ENCODE measurements around the gene SLC16A1. TPM values are rescaled to one million over a fixed set of nuclear protein-coding genes. Genes with fewer than 3 reads are reported as not detected.
"Not testable (repeated sequence)": the region's sequence is repeated elsewhere in the genome, so short reads cannot be mapped to it uniquely, and the experiment has no call there.

The SLC16A1 gene
- total RNA-seq, 1 donor from 2014 or later: 9.8 TPM

GRCh38 chr1:112985123-112985522 lies 29.1 kb upstream of the SLC16A1 start:
- H3K27me3 ChIP-seq (ENCODE audit: low read depth): no peaks in the 10 kb centered on the region
- peaks cover 18% of the 10 kb centered on the region for H3K4me1 ChIP-seq
- no peaks in the 10 kb centered on the region for H3K36me3 ChIP-seq
- no peak overlapping the region for H3K27ac ChIP-seq
- intact Hi-C loops (cut with DNase I): no loop called here
- H3K4me3 ChIP-seq: no peak overlapping the region
- TF ChIP-seq CTCF (IDR thresholded peaks at IDR 0.05): no peak
- DNase-seq (no peak), ATAC-seq (no peak)
- H3K9me3 ChIP-seq: no peaks in the 10 kb centered on the region

- peaks cover 18% of the 10 kb centered on the region for H3K4me1 ChIP-seq
- no peak for TF ChIP-seq CTCF (IDR thresholded peaks at IDR 0.05)
- intact Hi-C loops (cut with DNase I): no loop called here
- H3K27me3 ChIP-seq (ENCODE audit: low read depth): no peaks in the 10 kb centered on the region
- H3K4me3 ChIP-seq: no peak overlapping the region
- ATAC-seq: no peak
- no peak overlapping the region for H3K27ac ChIP-seq
- DNase-seq: no peak
- H3K9me3 ChIP-seq: no peaks in the 10 kb centered on the region
- no peaks in the 10 kb centered on the region for H3K36me3 ChIP-seq
These were observed 27.6 kb upstream of the SLC16A1 start for GRCh38 chr1:112983537-112984131.

- TF ChIP-seq CTCF (IDR thresholded peaks at IDR 0.05): no peak
- no peak for ATAC-seq
- Histone ChIP-seq H3K4me1 (peaks cover 18% of the 10 kb centered on the region), H3K27me3 (ENCODE audit: low read depth) (no peaks in the 10 kb centered on the region), H3K27ac (no peak overlapping the region), H3K4me3 (no peak overlapping the region), H3K36me3 (no peaks in the 10 kb centered on the region), H3K9me3 (no peaks in the 10 kb centered on the region)
- intact Hi-C loops (cut with DNase I): no loop called here
- DNase-seq: no peak
These were observed 27.0 kb upstream of the SLC16A1 start for GRCh38 chr1:112982853-112983536.

- DNase-seq (no peak), ATAC-seq (no peak)
- H3K4me3 ChIP-seq: no peak overlapping the region
- intact Hi-C loops (cut with DNase I): no loop called here
- no peaks in the 10 kb centered on the region for H3K9me3 ChIP-seq
- H3K4me1 ChIP-seq: peaks cover 18% of the 10 kb centered on the region
- no peaks in the 10 kb centered on the region for H3K27me3 ChIP-seq (ENCODE audit: low read depth)
- no peaks in the 10 kb centered on the region for H3K36me3 ChIP-seq
- TF ChIP-seq CTCF (IDR thresholded peaks at IDR 0.05): no peak
- no peak overlapping the region for H3K27ac ChIP-seq
These were observed 26.3 kb upstream of the SLC16A1 start for GRCh38 chr1:112982328-112982727.

GRCh38 chr1:112981834-112982233 lies 25.8 kb upstream of the SLC16A1 start:
- H3K27me3 ChIP-seq (ENCODE audit: low read depth); ATAC-seq; H3K36me3 ChIP-seq; H3K4me3 ChIP-seq; H3K9me3 ChIP-seq; intact Hi-C loops (cut with DNase I); H3K27ac ChIP-seq; DNase-seq: not testable (repeated sequence)
- peaks cover 18% of the 10 kb centered on the region for H3K4me1 ChIP-seq

GRCh38 chr1:112981426-112981825 lies 25.4 kb upstream of the SLC16A1 start:
- H3K36me3 ChIP-seq: no peaks in the 10 kb centered on the region
- ATAC-seq (no peak), DNase-seq (no peak)
- H3K9me3 ChIP-seq: no peaks in the 10 kb centered on the region
- H3K27ac ChIP-seq: no peak overlapping the region
- intact Hi-C loops (cut with DNase I): no loop called here
- no peak overlapping the region for H3K4me3 ChIP-seq
- H3K4me1 ChIP-seq: peaks cover 18% of the 10 kb centered on the region
- TF ChIP-seq CTCF (IDR thresholded peaks at IDR 0.05): no peak
- no peaks in the 10 kb centered on the region for H3K27me3 ChIP-seq (ENCODE audit: low read depth)
